Effector memory CD8-positive, alpha-beta T cell (primary cell): ENCODE data around the gene EIF3K.

Source experiments
- ATAC-seq: fragments of 150-1000 bp; cut with Tn5 transposase; replicated peaks from 2 replicates; pipeline ENCODE4 v1.10.0; 2021; ENCODE audit warnings: mild to moderate bottlenecking, moderate library complexity
- DNase-seq, 3 experiments: peaks; one replicate each; pipeline ENCODE4 v3.0.0; 2021
- H3K27ac Mint-ChIP-seq, 2 donors: one replicate each; pipeline ENCODE4 v1.8.0; 2022; ENCODE audit warnings: mild to moderate bottlenecking in 2 of 2, mixed read lengths in 2 of 2, moderate library complexity in 2 of 2
- H3K27me3 Mint-ChIP-seq, 2 donors: one replicate each; pipeline ENCODE4 v1.8.0; 2022; ENCODE audit warnings: mixed read lengths in 2 of 2
- H3K36me3 Mint-ChIP-seq: one replicate; pipeline ENCODE4 v1.8.0; 2022; ENCODE audit warnings: mild to moderate bottlenecking, moderate library complexity, mixed read lengths; ENCODE audit not compliant: insufficient read depth
- H3K4me1 Mint-ChIP-seq, 2 donors: one replicate each; pipeline ENCODE4 v1.8.0; 2022; ENCODE audit warnings: low read depth in 2 of 2, mixed read lengths in 2 of 2
- H3K4me3 Mint-ChIP-seq, 2 donors: one replicate each; pipeline ENCODE4 v1.8.0; 2022; ENCODE audit warnings: mild to moderate bottlenecking in 2 of 2, mixed read lengths in 2 of 2, moderate library complexity in 2 of 2
- H3K9me3 Mint-ChIP-seq, 2 donors: one replicate each; pipeline ENCODE4 v1.8.0; 2022; ENCODE audit warnings: mixed read lengths in 2 of 2

Gene EIF3K

GRCh38 chr19:38683393-38684077 is 64.5 kb downstream of the EIF3K start:
- no peaks in the 10 kb centered on the region for H3K9me3 Mint-ChIP-seq
- peak overlapping the region; percentile 93 to 98 for H3K27ac Mint-ChIP-seq
- peaks cover 79% of the 10 kb centered on the region in 2 donors for H3K4me1 Mint-ChIP-seq
- peak overlapping the region; percentile 65 to 83 for H3K4me3 Mint-ChIP-seq
- H3K36me3 Mint-ChIP-seq: peaks cover 58% of the 10 kb centered on the region
- DNase-seq: peak; percentile 39 to 61 (median 58)
- peak; percentile 52 for ATAC-seq
- no peaks in the 10 kb centered on the region for H3K27me3 Mint-ChIP-seq

GRCh38 chr19:38684078-38684861 is 65.3 kb downstream of the EIF3K start:
- ATAC-seq: peak; percentile 35

GRCh38 chr19:38684862-38685665 is 66.1 kb downstream of the EIF3K start:
- H3K4me1 Mint-ChIP-seq: peaks cover 70 to 73% of the 10 kb centered on the region in 2 donors
- peaks cover 51% of the 10 kb centered on the region for H3K36me3 Mint-ChIP-seq
- DNase-seq (no peak), ATAC-seq (no peak)
- peak overlapping the region; percentile 93 to 98 for H3K27ac Mint-ChIP-seq
- no peaks in the 10 kb centered on the region for H3K27me3 Mint-ChIP-seq
- H3K4me3 Mint-ChIP-seq: peak overlapping the region; percentile 65 to 83
- H3K9me3 Mint-ChIP-seq: no peaks in the 10 kb centered on the region

More at GRCh38 chr19:38684078-38684861, 65.3 kb downstream of the EIF3K start:
- Mint-ChIP-seq H3K4me3 (peak overlapping the region; percentile 65 to 83), H3K27me3 (no peaks in the 10 kb centered on the region), H3K27ac (peak overlapping the region; percentile 93 to 98), H3K4me1 (peaks cover 74 to 75% of the 10 kb centered on the region in 2 donors), H3K9me3 (no peaks in the 10 kb centered on the region), H3K36me3 (peaks cover 54% of the 10 kb centered on the region)
- DNase-seq: peak; percentile 42 to 48 (median 43)

- Mint-ChIP-seq H3K27ac (peak overlapping the region; percentile 93 to 98), H3K36me3 (peaks cover 43% of the 10 kb centered on the region), H3K4me1 (peaks cover 61 to 75% of the 10 kb centered on the region in 2 donors), H3K4me3 (peak overlapping the region; percentile 65 to 78), H3K27me3 (no peaks in the 10 kb centered on the region), H3K9me3 (no peaks in the 10 kb centered on the region)
- DNase-seq (no peak), ATAC-seq (no peak)
Measured at GRCh38 chr19:38685666-38686529, 66.9 kb downstream of the EIF3K start.

- Mint-ChIP-seq H3K27ac (peak overlapping the region; percentile 93 to 98), H3K36me3 (peaks cover 44% of the 10 kb centered on the region), H3K27me3 (no peaks in the 10 kb centered on the region), H3K9me3 (no peaks in the 10 kb centered on the region), H3K4me1 (peaks cover 57 to 72% of the 10 kb centered on the region in 2 donors), H3K4me3 (peak overlapping the region; percentile 65 to 78)
- ATAC-seq (peak; percentile 74), DNase-seq (peak in 2 of 3 experiments; percentile 48 to 51)
Measured at GRCh38 chr19:38686530-38686888, 67.5 kb downstream of the EIF3K start.
